Fibroblast of upper back skin (primary cell): Measurements from ENCODE around the gene ISLR.

ENCODE experiments used
- DNase-seq: peaks from one replicate; pipeline ENCODE4 v3.0.0-alpha.2; 2013

Gene ISLR

DNA sequence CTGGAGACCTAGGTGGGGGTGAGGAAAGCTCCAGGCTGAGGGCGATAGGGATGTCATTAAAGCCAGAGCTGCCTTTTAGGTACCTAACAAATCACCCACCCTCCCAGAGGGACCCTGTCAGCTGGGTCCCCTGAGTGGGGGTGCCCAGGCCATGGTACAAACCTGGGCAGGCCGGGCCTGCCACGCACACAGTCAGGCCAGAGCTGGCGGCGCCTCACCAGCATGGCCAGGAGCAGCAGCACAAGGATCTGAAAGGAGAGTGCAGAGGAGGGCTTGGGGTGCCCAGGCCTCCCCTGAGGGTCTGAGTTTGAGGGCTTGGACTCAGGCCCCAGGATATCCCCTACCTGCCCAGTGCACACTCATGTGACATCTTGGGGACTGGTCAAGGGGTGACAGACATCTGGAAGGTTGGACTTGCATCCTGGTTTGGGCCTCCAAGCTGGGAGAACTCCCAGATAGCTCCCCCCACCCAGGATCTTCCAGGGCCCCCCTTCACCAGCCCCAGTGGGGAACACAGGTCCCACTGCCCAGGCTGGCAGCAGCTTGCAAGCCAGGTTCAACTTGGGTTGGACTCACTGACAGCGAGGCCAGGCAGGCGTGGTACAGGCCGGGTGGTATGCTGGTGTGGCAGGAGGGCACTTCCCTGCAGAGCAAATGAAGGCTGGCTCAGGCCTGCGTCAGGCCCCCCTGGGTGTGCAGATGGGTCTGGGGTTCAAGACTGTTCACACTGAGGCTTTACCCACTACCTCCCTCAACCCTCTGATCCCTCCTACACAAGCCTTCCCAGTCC lies 23.9 kb downstream of the ISLR start:
- no peak for DNase-seq

DNA sequence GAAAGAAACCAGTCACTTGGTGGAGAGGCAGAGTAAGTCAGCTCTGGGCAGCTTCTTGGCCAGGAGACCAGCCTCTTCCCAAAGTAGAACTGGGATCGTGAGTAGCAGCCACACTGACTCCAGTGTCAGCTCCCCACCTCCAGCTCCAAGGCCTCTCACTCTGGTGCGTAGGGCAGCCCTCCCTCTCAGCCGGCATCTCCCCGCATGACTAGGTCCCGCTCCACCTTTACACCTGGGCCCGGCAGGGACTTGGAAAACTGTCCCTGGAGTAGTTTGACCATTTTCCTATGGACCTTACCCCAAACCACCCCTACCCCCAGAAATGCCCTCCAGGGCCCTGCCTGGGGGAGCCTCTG lies 25.8 kb downstream of the ISLR start:
- no peak for DNase-seq

DNA sequence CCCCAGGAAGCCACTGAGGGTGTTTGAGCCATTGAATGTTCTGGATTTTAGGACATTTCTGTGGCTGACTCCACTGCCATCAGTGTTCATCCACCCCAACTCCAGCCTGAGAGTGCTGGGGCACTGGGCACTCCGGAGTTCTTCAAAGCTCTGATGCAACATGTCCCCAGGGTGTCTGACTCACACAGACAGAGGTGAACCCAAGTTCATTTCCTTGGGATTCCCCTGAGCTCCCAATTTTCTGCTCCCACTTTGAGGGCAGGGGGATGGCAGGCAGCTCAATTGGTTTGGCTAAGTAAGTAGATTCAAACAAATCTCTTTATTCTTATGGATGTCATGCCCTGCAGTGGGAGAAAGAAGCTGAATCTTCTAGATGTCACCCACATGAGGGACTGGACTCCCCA lies 26.9 kb downstream of the ISLR start:
- DNase-seq = peak; percentile 74

DNA sequence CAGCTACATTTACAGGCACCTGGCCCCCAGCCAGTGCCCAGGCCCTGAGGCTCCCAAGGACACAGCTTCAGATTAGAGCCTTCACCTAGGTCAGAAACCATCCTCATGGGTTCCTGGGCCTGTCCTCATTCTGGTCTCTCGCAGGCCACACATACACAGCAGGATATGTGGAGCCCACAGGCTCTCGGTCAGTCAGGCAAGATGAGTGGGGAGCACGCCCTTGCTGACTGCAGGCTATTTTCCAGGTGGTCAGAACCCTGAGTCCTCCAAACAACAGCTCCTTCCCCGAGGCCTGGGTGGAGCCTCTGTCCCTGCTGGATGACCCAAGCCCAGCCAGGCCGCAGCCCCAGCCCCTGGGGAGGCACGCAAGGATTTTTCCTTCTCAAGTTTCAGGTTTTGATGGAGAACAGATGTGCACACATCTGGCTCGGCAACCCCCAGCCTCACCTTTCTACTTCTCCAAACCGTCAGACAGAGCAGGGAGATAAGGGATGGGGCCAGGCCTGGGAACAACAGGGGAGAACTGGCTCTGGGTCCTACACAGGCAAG lies 27.4 kb downstream of the ISLR start:
- peak; percentile 65 for DNase-seq

DNA sequence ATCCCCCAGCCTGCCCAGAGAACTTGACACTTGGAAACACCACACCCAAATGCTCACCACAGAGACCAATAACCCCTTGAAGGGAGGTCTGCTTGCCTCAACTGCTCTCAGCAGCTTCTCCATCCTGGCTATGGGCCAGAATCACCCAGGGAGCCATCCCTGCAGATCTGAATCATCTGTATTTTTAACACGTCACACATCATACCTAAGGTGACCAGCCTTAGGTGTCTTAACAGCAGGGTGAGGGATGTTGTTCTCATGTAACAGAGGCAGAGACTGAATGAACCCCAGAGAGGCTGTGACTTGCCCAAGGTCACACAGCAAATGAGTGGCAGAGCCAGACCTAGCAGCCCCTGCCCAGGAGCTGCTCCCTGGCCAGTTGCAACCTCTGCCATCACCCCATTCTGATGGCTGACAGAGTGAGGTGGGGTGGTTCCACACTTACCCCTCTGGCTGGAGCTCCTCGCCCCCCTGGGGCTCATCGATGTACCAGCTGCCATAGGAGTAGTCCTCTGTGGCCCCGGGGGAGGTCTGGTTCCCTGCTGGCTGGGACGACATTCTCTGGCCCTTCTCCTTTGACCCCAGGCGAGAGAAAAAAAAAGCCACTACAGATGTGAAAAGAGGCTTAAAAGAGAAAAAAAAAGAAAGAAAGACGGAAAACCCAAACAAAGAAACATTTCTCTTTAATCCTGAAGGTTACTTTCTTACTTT lies 28.4 kb downstream of the ISLR start:
- DNase-seq = peak; percentile 55

DNA sequence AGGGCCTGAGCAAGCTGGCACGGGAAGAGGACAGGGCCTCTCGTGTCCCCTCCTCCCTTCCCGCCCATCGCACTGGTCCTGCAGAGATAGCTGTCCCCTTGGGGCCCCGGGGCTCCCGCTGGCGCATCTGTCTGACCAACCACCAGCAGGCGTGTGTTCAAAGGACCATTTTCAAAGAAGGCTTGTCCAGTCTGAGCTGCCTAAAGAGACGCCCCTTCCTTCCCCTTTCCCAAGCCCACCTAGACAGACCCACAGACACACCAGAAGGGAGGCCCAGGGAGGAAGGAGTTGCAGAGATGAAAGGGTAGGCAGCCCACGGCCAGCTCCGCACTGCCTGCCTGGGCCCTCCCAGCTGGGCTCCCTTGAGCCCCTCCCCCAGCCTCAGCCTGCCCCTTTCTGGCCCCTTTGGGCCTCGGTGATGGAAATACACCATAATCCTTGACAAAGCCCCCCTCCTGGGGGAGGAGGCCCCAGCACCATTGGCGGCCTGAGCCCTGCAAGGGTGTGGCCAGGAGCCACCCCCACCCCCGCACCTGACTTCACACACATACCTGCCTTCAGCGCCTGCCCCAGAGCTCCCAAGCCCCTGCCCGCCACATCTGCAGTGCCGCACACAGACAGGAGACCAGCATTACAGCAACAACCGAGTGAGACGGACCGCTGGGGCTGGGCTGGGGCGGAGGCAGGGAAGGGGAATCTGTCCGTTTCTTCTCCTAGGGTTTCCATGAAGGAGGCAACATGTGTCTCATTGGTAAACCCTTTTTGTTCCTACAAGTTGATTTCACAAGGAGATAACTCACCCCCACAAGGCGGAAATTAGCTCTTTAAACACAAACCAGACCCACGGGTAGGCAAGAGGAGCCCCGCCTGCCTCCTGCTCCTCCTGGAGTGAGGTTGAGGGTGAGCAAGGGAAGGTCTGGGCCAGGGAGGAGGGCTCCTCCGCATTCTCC lies 29.2 kb downstream of the ISLR start, which contains the start of gene STRA6:
Gene STRA6, minus strand, starts transcription at position 336 of the 950 bp plus-strand sequence. CDS start 520 bp downstream, outside the sequence.
- DNase-seq = peak; percentile 76

DNA sequence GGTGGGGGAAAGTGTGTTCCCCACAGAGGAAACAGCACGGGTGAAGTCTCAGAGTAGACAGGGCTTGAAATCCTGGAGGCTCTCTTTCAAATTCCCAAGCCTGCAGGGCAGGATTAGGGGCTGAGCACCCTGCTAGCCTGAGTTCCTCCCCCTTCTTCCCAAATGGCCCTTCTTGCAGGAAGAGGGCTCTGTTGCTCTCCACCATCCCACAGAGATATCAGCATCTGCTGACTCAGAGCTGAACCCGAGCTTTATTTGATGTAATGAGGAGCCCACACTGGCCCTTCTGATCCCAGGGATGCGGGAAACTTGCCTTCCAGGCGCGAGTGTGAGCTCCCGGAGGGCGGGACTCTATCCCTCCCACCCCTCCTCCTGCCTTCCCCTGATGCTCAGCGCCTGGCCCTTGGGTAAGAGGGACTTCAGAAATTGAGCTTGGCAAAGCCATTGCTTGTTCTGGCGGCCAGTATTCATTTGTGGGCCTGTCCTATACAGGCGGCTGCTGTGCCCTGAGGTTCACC lies 30.5 kb downstream of the ISLR start:
- DNase-seq = peak; percentile 79

DNA sequence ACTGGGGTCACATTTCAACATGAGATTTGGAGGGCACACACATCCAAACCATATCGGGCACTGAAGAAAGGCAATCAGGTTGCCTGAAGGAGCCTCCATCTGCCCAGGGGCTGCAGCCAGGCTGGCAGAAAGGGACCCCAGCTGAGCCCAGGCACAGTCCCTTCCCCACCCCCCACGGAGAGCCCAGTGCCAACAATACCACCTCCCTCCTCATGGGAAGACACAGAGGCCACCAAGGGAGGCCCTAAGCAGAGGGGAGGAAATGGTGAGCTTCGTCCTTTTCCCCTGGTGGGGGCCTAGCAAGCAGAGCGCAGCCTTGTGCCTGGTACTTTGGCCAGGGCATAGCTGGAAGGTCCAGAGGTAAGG lies 32.1 kb downstream of the ISLR start:
- DNase-seq = no peak

DNA sequence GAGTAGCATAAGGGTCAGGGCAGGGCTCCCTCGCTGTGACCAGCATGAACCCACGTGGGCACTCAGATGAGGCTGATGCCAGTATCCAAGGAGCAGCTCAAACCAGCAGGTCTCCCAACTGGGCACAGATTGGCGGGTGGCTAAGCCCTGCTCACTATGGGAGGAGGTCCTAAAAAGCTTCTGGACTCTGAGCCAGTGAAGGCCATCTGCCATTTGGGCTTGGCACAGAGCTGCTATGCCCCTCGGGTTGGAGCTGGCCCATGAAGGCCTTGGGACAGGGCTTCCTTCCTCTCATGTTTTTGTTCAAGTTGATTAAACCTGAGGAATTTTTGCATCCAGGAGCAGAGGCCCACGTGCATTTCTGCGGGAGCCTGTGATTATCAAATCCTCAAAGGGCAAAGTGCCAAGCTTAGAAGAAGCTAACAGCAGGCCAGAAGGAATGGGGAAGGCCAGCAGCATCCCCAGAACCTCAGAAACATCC lies 33.3 kb downstream of the ISLR start:
- peak; percentile 69 for DNase-seq

DNA sequence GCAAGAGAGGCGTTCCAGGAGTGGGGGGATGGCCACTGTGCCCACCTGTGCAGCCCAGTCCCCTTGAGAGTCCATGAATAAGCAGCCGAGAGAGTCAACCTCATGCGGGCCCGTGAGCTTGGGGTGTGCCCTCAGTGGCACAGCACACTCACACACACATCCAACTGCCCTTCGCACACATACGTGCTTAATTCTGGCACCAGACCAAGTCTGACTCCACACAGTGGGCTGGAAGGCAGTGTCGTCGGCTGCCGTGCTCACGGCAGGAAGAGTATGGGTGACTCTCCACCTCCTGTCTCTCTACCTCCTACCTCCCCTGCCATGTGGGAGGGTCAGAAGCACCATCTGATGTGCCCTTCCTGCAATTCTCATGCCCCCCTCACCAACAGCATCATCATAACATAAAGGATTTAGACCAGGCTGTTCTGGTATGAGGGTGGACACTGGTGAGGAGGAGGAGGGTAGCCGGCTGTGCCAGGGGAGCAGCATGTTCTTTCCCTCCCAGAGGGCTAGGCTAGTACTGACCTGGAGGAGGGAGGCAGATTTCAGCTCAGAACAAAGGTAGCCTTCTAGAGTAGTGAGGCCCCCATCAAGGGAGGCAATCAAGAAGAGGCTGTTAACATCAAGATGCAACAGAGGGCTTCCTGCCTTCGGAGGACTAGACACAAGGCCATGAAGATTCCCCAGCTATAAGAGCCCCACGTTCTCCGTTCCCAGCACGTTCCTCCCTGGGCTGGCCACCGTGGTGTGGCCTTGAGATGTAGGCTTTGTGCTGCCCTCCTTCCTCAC lies 34.3 kb downstream of the ISLR start:
- DNase-seq = no peak

DNA sequence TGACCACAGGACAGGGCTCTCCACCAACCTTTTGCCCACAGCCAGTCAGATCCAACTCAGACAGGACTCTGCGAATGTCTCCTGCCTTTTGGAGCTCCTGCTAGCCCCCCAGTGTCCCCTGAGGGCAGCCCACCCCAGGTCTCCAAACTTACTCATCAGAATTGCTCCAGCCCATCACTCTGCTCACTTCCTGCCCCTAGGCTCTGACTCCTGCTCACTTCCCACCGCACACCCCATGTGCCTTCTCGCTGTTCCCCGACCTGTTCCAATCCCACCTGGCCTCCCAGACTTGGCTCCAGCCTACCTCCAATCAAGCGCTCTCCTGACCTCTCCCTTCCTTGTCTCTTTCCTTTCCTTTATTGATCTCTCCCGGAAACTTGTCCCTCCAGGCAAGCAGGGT lies 35.0 kb downstream of the ISLR start:
- DNase-seq = no peak

DNA sequence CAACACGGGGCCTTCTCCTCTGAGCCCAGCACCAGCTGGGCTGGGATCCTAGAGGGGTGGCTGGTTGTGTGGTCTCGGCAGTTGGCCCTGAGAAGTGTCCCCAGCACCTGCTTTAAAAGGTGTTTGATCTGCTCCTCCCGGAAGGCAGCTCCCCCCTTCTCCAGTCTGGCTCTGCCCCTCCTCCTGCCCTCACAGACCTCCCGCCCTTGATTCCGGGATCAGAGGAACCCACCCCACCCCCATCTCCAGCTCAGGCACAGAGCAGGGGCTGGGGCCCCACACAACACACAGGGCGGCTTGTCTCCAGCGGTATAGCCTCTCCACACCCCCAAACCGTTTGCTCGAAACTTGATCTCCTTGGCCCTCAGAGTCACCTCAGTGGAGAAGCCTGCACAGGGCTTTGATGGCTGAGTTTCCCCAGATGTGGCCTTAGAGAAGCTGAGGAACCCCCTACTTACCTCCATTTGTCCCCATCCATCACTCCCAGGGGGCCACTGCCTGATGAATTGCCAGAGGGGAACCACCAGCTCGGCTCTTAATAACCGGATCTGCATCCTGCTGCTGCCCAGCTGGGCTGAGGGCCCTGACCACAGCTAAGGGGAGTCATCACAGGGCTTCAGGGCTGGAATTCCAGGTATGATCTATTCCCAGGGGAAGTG lies 35.5 kb downstream of the ISLR start:
- peak; percentile 93 for DNase-seq

DNA sequence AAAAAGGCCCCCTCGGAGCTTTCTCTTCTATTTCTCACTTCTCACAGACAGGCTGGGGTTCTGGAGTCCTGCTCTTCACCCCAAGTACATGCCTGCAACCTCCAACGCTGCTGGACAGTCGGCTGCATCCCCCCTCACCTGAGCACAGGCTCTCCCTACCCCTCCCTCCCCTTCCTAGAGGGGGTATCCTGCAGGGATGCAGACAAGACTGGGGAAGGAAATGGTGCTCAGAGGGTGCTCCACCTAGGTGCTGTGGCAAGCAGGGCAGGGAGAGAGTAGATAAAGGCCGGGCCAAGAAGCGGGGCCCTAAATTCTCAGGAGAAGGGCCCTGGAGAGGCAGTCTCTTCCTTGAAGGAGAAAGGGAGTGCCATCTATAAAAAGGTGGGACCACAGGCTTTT lies 36.0 kb downstream of the ISLR start:
- no peak for DNase-seq

DNA sequence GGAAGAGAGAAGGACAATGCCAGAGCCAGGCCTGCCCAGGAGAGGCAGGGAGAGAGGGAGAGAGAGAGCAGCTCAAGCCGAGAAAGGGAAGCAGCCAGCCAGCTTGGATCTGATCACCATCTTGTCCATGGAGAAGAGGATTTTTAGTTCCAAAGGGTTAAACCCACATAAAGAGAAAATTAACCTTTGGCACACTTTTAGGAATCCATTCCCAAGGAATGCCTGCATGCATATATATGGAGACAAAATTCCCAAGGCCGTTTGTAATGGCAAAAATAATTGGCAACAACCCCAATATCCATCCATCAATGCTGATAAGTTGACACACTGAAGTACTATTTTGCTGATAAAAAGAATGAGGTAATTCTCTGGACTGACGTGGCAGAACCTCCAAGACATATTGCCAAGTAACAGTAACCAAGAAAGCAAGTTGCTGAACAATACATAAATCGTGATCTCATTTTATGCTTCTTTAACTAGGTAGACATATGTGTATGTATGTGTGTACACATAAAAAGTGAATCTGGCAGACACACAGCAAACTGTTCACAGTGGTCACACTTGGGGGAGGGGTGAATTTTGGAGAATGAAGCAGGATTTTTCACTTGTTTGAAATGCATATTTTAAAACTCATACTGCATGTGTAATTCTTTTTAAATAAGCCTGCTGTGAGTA lies 36.6 kb downstream of the ISLR start:
- DNase-seq = peak; percentile 96

DNA sequence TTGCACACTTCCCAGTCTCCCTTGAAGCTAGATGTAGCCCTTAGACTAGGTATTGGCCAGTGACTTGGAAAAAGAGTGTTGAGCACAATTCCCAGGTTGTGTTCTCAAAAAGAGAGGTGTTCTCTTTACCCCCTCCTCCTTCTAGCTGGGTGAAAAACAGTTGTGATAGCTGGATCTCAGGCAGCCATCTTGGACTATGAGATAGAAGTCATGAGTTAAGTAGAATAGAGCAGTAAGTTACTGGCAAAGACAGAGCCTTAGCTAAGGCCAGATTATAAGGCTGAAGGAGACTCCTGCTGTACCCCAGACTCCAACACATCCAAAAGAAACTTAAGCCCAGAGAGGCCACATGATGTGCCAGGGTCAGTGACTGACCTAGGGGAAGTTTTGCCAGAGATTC lies 37.2 kb downstream of the ISLR start:
- no peak for DNase-seq

DNA sequence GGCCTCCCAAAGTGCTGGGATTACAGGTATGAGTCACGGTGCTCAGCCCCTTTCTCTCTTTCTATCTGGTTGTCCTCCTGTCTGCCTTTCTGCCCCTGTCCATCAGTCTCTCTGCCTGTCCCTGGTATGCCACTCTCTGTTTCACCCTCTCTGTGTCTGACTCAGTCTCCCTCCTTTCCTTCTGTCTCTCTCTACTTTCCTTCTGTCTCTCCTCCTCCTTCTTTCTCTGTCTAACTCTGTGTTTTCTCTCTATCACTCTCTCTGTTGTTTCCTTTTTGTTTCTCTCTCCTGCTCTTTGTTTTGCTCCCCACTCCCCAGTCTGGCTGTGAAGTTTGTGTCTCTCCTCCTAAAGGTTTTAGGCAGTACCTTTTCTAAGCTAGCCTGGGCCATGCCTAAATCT lies 38.1 kb downstream of the ISLR start:
- DNase-seq = no peak

DNA sequence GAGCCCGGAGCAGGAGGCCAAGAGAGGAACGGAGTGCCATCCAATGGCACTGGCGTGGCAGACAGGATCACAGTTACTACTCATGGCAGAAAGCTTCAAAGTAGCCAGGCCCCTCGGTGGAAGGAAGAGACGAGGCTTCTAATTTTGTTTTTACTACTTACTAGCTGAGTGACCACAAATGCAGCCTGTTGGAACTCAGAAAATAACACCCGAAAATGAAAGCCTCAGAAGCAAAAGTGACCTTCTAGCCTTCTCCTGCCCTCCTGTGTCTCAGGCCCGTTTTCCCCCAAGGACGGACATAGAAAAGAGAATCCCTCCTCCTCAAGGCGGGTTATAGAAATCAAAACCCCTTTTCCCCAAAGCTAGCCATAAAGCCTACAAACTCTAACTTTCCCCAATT lies 39.0 kb downstream of the ISLR start:
- DNase-seq = no peak

DNA sequence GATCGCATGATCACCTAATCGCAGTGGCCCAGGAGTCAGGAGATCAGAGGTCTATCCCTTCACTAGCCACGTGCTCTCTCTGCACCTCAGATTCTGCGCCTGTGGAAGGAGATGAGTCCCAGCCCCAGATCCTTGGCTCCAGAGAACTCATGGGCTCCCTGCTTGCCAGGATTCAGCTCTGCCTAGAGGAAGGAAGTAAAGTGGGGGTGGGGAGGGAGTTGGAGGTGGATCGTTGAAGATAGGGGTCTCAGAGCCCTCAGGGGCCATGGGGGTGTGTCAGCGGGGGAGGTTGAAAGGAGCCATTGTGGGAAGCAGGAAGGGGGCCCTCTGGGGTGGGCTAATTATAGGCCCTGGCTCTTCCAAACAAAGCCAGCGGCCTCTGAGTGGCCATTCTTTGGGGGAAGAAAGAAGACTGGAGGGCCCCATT lies 40.4 kb downstream of the ISLR start:
- DNase-seq = no peak

DNA sequence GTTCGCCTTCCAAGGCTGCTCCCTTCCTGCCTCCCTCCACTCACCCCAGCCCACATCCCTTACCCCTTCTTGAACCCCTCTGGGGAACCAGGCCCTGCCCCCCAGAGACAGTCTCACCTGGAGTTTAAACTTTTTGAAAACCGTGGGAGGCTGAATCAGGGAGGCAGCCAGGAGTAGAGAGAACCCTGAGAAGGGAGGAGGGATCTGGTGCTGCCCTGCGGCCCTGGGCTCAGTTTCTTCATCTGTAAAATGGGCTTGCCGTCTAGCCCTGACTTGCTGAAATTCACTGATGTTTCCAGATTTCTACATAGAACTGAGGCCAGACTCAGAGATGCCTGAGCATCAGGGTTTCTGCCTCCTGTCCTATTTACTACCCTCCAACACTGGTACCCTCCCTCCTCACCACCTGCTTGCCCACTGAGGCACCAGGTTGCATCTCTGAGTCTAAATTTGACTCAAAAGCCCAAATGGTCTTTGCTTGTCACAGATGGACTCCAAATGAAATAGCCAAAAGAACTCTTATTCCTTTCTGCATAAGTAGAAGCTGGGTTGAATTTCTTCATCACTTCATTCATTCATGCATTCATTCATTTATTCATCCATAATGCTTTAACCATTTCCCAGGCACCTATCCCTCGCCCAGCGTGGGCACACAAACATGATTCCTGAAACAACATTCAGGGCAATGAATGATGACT lies 41.0 kb downstream of the ISLR start:
- no peak for DNase-seq

DNA sequence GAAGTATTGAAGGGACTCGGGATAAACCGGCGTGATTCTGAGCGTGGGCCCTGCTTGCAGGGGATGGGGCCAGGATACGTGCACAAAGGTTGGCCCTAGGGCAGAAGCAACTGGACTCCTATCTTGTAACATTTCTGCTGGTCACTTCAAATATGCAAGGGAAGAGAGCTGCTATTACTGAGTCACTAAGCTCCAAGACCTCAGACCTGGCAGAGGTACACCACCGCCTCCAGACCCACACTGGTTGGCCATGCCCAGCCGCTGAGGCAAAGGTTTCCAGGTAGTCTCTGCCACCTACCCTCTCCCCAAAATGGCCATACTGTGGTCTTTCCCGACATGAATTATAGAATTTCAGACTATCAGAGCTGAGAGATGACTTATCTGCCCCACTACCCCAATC lies 42.4 kb downstream of the ISLR start:
- DNase-seq = no peak
